Stimulated activated CD8-positive, alpha-beta memory T cell treated with anti-CD3 and anti-CD28 coated beads, Interleukin-12 subunit alpha, Interleukin-12 subunit beta, amount 100 ng/mL, for 1 hour (primary cell): ENCODE measurements around the gene GADL1.
A peak's percentile ranks its signal among the peaks of the same experiment; 100 is the strongest.

ENCODE experiments used
- DNase-seq: peaks from one replicate; pipeline ENCODE4 v3.0.0-alpha.2; 2020; ENCODE audit warnings: low read depth

Gene GADL1

DNA sequence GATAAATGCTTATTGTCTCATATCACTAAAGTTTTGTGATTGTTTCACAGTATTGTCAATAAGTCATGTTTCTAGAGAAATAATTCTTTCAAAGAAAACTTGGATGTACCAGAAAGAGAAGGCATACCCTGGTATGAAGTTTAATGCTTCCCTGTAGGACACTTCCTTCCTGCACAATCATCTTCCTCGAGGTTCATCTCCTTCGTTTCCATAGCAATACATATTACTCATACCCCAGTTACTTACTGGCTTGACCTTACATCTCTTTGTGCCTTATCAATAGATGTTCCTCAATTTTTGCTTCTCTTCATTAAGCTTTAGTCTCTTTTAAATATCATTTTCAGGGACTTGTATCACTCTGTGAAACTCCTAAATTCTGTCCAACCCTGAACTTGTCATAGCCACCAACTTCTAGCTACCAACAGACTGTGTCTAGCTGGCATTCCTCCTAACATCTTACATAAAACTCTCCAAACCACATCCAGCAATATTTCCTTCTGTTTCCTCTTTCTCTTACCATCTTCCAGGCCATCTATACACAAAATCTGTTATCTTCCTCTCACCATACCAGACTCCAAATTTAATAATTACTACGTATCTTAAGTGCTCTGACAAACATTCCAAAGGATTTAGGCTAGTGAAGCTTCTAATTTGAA, 134.3 kb downstream of the GADL1 start:
- no peak for DNase-seq

DNA sequence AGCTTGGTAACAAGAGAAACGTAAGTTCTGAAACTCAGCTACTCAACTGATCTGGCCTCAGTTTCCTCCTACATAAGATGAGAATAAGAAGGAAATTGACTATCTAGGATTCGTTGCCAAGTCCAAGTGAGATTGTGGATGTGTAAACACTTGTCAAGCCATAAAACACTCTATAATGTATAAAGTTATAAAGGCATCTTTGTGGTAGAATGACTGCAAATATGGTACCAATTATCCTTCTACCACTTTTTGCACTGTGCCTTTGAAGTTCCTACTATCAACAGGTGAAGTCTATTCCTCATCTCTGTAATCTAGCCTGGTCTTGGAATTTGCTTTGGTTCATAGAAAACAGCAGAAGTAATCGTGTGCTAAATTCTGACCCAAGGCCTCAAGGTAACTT, 138.2 kb downstream of the GADL1 start:
- DNase-seq = no peak

DNA sequence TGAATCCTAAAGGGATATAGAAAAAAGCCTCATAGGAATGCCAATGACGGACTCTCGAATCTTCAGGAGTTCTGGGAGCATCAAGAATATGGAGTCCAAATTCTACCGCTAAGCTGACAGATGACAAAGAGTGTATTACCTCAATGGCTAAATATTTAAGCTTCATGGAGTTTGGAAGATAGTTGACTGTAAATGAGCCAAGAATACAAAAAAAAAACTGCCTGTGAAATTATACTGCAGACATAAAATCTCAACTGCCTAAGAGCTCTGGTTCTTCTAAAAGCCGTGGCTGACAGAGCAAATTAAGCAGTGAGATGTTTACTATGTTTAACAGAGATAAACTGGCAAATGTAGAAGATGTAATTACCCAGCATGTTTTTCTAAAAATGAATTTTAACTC, 140.0 kb downstream of the GADL1 start:
- no peak for DNase-seq

DNA sequence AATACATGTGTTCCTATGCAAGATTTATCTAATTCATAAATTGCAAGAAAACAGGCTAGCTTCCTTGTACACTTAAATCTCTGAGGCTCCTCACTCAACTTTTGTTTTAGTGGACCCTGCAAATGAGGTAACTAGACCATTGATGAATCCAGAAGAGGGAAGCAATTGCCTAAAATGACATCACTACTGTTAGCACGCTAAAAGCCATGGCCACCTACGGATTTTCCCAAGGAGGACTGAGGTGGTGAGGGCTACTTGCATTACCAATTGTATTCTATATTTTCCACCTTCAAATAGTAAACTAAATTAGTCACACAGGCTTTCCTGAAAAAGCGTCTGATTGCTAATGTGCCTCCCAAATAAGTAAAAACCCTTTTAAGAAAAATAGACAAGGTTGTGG, 140.7 kb downstream of the GADL1 start:
- no peak for DNase-seq

DNA sequence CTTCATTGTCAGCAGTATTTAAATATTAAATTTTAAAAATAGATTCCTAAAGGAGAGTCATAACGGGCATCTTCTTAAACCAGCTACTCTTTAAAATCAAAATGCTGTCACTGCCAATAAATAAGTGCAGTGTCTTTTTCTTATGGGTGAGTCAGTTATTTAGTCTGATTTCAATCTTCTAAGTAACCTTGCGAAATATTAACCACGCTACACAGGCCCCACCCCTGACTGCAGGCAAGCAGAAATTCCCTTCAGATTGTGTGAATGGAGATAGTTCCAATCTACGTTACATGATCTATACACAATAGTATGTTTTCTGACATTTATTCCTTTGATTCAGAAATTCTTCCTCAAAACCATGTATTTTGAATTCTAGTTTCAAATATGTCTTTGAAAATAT, 141.5 kb downstream of the GADL1 start:
- DNase-seq = no peak

DNA sequence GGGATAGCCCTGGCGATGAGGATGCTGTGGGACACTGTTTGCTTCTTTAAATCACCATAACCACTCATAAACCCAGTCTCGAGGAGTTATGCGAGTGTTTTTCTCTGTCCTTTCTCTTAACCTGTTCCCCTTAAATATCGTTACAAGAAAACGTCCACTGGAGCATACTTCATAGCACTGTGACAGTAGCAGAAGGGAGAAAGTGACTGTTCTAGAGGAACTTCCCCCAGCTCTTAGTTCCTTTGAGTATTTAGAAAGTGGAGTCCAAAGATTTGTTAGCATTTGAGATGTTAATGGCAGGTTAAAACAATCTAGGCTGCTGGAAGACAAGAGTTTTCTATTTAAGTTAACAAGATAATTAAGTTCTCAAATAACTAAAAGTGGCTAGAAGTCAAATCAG, 142.0 kb downstream of the GADL1 start:
- DNase-seq = no peak

DNA sequence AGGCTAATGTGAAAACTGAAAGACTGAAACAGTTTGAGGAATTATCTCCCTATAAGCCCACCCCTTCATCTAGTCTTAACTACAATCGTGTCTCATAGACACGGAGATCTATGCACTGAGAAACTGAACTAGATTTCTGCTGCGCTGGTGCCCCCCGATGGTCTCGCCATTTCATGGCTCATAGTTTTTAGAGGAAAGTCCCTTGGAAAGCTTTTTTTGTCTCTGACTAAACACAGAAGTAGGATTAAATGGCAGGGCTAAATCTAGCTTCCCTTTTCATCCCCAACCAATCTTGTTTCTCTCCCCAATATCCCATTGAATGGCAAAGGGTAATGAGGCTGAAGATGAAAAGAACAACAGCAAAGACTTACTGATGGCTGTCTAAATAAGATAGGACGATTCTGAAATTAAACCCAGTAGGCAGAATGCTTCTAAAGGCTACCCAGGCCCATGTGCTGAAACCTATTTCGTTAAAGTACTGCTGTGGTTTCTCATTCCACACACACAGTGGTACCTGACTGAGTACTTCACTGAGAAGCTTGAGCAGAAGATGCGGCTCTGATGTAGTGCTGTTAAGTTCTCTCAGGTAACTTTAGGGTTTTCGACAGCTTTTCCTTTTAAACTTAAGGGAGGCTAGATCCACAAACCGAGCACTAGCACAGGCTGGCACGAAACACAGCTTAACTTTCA, 142.7 kb downstream of the GADL1 start:
- DNase-seq = peak; percentile 32

DNA sequence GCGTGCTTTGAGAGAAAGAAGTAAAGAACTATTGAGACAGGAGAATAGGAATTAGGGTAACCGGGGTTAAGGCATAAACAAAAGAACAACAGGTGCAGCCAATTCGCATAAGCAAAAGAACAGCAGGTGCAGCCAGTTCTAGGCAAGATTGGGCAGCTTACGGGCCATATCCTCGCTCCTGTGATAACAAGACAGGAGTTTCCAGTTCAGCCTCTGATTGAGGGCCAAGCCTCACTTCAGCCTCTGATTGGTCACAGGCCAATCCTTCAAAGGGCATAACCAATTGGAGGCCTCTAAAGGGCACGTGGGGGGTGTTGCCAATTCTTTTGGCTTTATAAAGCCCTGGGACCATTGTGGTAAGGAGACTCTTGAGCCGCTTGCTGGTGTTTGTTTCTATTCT, 143.5 kb downstream of the GADL1 start:
- DNase-seq = no peak

DNA sequence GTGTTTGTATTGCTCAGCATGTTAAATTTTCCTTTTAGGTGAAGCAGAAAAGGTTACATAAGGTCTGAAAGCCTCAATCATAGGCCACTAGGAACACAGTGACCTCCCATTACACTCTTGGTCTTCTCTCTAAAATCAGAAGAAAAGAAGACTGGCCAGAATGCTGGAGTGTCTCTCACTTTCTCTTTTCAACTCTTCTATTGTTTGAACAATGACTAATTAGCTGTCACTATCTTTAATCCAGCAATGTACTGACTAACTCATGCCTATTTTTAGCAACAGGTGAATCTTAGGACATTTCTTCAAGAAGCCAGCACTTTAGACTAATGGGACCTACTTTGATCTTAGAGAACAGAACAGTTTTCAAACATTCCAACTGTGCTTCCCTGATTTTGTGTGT, 145.2 kb downstream of the GADL1 start:
- DNase-seq = no peak

DNA sequence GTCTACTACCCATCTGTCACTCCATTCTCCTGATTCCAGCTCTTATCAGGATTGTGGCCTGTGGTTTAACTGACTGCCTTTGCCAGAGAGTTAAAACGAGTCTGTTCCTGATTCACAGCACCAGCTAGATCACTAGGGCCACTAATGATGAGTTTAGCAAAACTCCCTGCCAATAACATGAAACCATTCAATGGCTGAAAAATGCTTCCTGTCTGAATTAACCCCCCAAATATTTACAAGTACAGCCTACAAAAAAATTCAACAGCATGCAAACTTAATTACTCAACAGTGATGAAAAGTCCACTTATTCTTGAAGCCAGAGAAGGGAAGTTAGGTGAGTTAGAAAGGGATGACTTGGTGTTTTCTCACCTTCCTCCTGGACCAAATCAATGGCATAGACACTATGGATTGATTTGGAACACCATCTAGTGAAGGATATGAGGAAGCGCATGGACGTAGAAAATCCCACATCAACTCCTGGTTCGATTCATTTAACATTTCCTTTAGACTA, 146.6 kb downstream of the GADL1 start:
- no peak for DNase-seq

DNA sequence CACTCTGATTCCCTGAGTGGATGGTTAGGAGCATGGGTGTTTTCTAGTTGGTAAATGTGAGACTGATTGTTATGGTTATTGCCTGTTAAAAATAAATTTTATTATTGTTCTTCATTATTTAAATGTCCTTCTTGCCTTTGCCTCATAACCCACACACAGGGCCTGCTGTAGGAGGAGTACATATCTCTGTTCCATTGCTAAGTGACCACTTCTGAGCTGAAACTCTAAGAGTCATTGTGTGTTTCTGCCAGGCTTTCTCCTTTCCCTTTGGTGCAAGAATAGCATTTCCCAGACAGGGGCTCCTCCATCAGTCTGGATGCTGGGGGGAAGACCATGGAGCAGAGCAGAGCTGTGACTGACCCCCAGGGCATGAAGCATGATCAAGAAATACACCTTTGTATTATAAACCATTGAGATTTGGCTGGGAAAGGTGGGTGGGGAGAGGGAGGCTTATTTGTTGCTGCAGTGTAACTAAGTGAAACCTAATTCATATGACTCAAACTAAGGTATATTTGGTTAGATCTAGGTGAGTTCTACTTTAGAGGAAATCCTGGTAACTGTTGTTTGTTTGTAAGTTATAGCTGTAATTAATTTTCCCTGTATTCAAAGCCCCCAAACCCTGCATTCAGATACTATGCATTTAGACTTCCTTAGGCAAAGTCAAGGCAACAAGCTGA, 150.7 kb downstream of the GADL1 start:
- DNase-seq = no peak

DNA sequence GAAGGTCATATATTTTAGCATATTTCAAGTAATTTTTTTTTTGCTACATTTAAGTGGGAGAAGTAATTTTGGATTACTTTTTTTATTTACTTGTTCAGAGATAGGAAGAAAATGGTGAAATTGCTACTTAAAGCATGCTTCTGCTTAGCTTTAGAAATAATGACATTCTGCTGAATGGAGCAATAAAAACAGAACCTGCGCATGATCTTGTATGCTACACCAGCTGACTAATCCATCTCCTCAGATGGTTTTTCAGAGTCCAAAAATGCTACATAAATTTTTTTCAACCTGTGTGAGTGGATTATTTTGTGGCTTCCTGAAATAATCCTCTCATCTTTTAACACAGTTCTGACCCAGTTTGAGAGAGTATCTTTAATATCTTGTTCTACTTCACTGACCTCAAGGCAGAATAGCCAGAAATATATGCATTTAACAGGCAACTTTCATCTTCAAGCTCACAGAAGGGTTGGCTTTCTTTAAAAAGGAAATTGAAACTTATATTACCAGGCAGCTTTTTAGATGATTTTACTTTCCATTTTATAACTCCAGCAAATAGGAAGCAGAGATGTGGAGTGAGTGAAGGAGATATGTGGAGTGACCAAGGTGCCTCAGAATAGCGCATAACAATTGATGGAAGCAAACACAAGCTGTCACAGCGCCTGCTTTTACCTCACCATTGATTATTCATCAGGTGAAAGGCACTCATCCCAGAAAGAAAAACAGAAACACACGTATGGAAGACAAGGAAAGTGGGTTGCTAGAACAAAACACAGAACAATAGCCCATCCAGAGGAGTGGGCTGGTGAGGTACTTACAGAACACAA, 151.5 kb downstream of the GADL1 start:
- no peak for DNase-seq

DNA sequence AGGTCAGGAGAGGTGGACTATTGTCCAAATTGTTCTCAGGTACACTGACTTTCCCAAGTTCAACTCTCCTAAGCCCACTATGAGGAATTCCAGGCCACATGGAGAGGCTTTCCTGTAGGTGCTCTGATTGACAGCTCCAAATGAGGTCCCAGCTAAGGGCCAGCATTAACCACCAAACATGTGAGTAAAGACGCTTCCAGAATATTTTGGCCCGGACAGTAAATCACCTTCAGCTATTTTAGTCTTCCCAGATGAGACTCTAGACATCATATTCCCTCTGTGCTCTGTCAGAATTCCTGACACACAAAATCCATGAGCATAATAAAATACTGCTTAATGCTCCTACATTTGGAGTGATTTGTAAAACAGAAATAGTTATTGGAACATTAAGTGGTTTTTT, 152.6 kb downstream of the GADL1 start:
- no peak for DNase-seq

DNA sequence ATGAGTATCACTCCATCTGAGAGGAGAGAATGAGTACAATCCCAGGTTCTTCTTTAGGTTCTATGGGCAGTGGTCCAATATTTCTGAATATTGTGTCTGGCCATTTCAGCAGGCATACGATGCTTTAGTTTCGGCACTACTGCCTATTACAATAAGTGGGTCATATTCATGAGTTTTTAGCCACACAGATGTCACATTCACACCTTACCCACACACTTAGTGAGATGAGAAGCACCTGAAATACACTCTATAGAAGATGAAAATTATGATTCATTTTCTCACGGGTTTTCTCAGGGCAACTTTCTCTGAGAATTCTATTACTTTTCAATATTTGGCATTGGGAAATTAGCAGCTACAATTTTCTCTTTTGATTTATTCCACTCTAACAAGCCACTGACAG, 155.9 kb downstream of the GADL1 start:
- no peak for DNase-seq

DNA sequence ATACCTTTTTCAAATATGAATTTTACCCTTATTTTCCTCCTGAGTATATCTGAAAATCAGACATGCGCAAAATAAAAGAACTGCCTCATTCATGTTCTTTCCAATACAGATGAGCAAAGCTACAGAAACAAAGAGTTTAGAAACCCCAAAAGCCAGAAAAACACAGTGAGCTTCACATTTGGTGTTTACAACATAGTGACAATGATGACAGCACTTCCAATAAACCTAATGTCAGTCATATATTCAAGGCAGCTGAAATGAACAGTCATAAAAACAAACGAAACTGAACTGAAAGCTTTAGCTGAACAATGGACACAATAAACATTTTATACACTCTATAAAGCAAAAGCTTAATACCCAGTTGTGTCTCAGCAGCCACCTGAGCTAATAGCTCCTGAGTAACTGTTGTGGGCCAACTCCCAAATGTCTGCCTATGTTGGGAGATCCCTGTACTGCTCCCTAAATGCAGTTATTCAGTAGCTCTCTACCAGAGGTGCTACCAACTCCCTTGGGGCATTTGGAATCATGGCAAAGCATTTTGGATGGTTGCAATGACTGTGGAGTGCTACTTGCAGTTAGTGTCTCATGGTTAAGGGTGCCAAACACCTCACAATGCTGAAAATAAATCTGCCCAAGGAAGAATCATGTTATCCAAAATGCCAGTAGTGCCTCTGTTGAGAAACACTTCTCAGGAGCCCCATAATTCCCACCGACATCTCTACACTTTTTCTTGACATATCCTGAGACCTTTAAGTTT, 156.5 kb downstream of the GADL1 start:
- no peak for DNase-seq

DNA sequence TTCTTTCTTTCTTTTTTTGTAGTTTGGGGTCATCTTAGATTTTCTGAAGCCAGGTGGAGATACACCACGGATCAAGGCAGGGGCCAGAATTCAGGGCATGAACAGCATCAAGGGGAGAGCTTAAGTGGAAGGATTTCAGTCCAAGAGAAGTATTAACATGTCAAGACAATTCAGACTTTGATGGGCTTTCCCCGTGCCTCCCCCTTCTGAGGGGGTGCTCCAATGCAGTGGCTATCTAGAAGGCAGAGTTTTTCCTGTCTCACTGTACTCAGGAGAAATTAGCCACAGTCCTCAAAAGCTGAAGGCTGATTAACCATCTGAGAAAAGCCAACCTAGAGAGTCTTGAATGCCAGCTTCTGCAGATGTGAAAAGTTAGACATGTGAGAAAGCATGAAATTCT, 160.8 kb downstream of the GADL1 start:
- DNase-seq = no peak

DNA sequence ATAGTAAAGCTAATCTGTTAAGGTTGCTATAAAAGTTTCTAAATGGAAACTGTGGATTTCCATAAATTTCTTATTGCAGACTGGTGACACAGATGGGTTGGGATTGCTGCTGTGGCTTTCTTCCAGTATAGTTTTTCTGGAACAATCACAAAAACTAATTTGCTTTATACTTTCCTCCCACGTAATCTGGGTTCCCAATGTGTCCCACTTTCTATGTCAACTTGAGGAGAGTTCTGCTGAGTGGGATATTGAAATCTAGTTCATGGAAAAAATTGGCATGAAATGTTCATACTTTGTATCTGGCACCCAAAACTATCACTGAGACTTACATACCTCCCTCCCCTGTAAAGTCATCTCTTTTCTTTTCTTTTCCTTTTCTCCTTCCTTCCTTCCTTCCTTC, 161.3 kb downstream of the GADL1 start:
- DNase-seq = no peak

DNA sequence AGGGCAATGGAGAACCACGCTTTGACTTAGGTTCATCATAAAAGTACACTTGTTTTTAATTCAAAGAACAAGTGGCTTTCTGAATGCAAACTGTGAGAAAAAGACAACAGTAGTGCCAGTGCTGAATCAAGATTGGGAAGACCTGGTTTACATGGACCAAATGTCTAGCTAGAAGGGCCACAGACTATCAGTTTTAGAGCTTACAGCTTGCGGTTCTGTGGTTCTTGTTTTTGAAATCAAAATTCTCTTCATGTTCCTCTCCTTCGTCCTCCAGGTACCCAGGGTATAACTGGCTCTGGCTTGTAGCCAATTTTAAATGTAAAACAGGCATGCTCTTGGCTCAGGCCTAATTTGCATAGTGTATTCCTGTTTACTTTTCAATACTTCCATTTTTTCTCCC, 163.5 kb downstream of the GADL1 start:
- no peak for DNase-seq

DNA sequence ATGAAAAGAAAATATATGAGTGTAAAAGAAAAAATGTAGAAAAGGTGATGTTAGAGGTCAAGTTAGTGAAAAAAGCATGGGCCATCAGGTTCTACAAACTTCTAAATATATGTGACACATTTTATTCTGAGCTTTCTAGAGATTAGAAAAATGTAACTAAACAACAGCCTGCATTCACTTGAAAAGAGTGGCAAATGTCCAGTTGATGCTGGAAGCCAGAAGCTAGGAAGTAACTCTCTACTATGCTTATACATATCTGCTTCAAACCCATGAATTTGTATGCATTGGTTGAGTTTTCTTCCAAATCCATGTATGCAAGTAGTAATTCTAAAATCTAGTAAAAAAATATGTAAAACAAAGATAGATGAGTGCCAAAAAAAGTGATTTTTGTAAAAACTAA, 164.5 kb downstream of the GADL1 start:
- no peak for DNase-seq

DNA sequence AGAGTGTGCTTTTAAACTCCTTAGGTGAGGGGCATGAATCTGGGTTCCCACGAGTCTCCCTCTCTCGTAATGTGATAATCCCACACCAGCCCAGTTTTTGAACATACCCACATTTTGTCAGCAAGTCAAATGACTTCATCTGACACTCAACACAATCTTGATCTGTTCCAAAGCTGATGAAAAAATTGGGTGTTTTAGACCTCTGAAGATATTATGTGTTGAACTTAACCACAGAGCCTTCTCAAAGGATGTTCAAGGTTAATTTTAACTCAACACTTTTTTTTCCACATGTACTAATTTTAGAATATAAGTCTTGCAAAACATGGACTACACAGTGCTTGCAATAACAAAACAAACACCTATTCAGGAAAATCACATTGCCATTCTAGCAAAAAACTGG, 164.9 kb downstream of the GADL1 start:
- no peak for DNase-seq

DNA sequence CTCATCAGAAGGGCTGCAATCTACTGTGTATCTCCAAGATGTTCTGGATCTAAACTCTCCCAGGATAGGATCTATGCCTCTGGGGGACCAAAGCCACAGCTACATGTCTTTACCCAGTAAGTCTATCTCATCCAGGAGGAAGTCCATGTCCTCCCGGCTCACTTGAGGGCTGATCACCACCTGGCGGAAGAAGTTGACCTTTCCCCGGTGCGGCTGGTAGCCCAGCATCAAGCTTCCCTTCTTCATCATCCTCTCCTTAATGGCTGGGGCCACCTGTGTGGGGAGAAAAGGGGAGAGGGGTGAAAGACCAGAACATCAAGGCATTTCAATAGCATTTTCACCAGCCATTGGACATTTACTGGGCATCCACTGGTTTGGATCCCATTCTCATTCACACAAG, 166.3 kb downstream of the GADL1 start:
- no peak for DNase-seq

DNA sequence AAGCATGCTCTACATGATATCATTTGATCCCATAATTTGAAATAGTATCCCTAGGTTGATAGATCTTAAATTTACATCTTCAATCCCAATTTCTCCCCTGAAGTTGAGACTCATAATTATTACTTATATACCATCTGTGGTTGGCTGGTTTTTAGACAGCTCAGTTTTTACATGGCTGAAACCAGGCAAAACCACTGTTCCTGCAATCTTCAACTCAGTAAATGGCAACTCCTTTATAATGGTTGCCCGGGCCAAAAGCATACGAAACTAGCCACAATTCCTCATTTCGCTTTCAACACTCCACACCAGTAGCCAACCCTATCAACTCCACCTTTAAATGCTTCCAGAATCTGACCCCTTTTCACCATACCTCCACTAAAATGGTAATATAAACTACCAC, 169.6 kb downstream of the GADL1 start:
- DNase-seq = no peak
